CD14-positive monocyte (primary cell): ENCODE data around the gene RPUSD4. TPM values are rescaled to one million over a fixed set of nuclear protein-coding genes. Genes with fewer than 3 reads are reported as not detected.
A peak's percentile ranks its signal among the peaks of the same experiment; 100 is the strongest.

Experiments
- DNase-seq, 3 donors: peaks; one replicate each; pipeline ENCODE4 v3.0.0-alpha.2; 2011 to 2022
- H2AFZ ChIP-seq: 2 replicates; pipeline ENCODE4 v1.6.0; 2012; ENCODE audit warnings: mild to moderate bottlenecking, low read depth, low read length, inconsistent platforms; ENCODE audit not compliant: insufficient read depth, poor library complexity, severe bottlenecking
- H3K27ac ChIP-seq, 2 donors: 1 replicate in 1 of 2; 2 replicates in 1 of 2; pipeline ENCODE4 v1.5.1; 2012 to 2013; ENCODE audit warnings: low read length in 2 of 2, control low read depth in 1 of 2, inconsistent platforms in 1 of 2, low read depth in 1 of 2, mild to moderate bottlenecking in 1 of 2
- H3K27me3 ChIP-seq, 2 donors: one replicate each; pipeline versions ENCODE4 v1.6.0 to v1.6.1; 2011 to 2013; ENCODE audit warnings: low read length in 2 of 2; ENCODE audit not compliant: control insufficient read depth in 2 of 2, insufficient read depth in 2 of 2
- H3K36me3 ChIP-seq, 2 donors: replicated peaks in 1 of 2; 1 replicate in 1 of 2; 2 replicates in 1 of 2; pipeline versions ENCODE4 v1.5.1 to v1.6.1; 2012 to 2013; ENCODE audit warnings: low read length in 2 of 2, control low read depth in 1 of 2, inconsistent platforms in 1 of 2, mild to moderate bottlenecking in 1 of 2; ENCODE audit not compliant: insufficient read depth in 2 of 2, control insufficient read depth in 1 of 2
- H3K4me1 ChIP-seq, 2 donors: 1 replicate in 1 of 2; 2 replicates in 1 of 2; pipeline versions ENCODE4 v1.5.1 to v1.6.1; 2012 to 2013; ENCODE audit warnings: low read length in 2 of 2, control low read depth in 1 of 2, inconsistent platforms in 1 of 2, mild to moderate bottlenecking in 1 of 2, moderate library complexity in 1 of 2; ENCODE audit not compliant: insufficient read depth in 2 of 2, control insufficient read depth in 1 of 2
- H3K4me2 ChIP-seq: replicated peaks from 2 replicates; pipeline ENCODE3; 2012; ENCODE audit warnings: low read length, moderate library complexity, mild to moderate bottlenecking; ENCODE audit not compliant: poor library complexity, severe bottlenecking; ENCODE audit errors: extremely low read depth
- H3K4me3 ChIP-seq, 3 experiments: fragments of 200-600 bp in 1 of 3; sonication (generic) in 1 of 3; replicated peaks in 1 of 3; 1 replicate in 2 of 3; 2 replicates in 1 of 3; pipeline ENCODE4 v1.5.1; 2011 to 2013; ENCODE audit warnings: low read length in 3 of 3, mild to moderate bottlenecking in 3 of 3, control low read depth in 2 of 3, low read depth in 2 of 3, inconsistent platforms in 1 of 3, moderate library complexity in 1 of 3
- H3K79me2 ChIP-seq: 2 replicates; pipeline ENCODE4 v1.6.0; 2012; ENCODE audit warnings: mild to moderate bottlenecking, control low read depth, inconsistent platforms, low read length, moderate library complexity; ENCODE audit not compliant: insufficient read depth
- H3K9ac ChIP-seq: 2 replicates; pipeline ENCODE4 v1.6.0; 2017; ENCODE audit warnings: low read length, mild to moderate bottlenecking; ENCODE audit not compliant: insufficient read depth, poor library complexity, severe bottlenecking
- H3K9me3 ChIP-seq, 2 donors: replicated peaks in 1 of 2; 1 replicate in 1 of 2; 2 replicates in 1 of 2; pipeline versions ENCODE4 v1.5.1 to v1.6.1; 2012 to 2013; ENCODE audit warnings: low read length in 2 of 2, control low read depth in 1 of 2; ENCODE audit not compliant: control insufficient read depth in 1 of 2, insufficient read depth in 1 of 2
- H4K20me1 ChIP-seq: 2 replicates; pipeline ENCODE4 v1.6.0; 2012; ENCODE audit warnings: mild to moderate bottlenecking, low read length, control low read depth, moderate library complexity; ENCODE audit not compliant: insufficient read depth
- H3K27ac Mint-ChIP-seq, 7 donors: one replicate each; pipeline ENCODE4 v1.8.0; 2020; ENCODE audit warnings: mild to moderate bottlenecking in 7 of 7, mixed read lengths in 7 of 7, moderate library complexity in 6 of 7, inconsistent platforms in 2 of 7
- H3K27me3 Mint-ChIP-seq, 3 donors: one replicate each; pipeline ENCODE4 v1.8.0; 2021 to 2022; ENCODE audit warnings: low read depth in 3 of 3, mild to moderate bottlenecking in 3 of 3, mixed read lengths in 3 of 3, moderate library complexity in 3 of 3, inconsistent platforms in 1 of 3
- H3K36me3 Mint-ChIP-seq, 2 donors: one replicate each; pipeline ENCODE4 v1.8.0; 2020; ENCODE audit warnings: mixed read lengths in 2 of 2, inconsistent platforms in 1 of 2, mild to moderate bottlenecking in 1 of 2
- H3K4me1 Mint-ChIP-seq: one replicate; pipeline ENCODE4 v1.8.0; 2020; ENCODE audit warnings: mild to moderate bottlenecking, mixed read lengths
- H3K4me3 Mint-ChIP-seq, 2 donors: one replicate each; pipeline ENCODE4 v1.8.0; 2020; ENCODE audit warnings: mild to moderate bottlenecking in 2 of 2, mixed read lengths in 2 of 2, moderate library complexity in 1 of 2
- H3K9me3 Mint-ChIP-seq, 7 donors: one replicate each; pipeline ENCODE4 v1.8.0; 2020 to 2022; ENCODE audit warnings: mixed read lengths in 7 of 7, mild to moderate bottlenecking in 6 of 7, moderate library complexity in 6 of 7, inconsistent platforms in 2 of 7
- CTCF ChIP-seq: fragments of 200-600 bp; IDR thresholded peaks from one replicate; pipeline ENCODE4 v1.8.0; 2022; ENCODE audit warnings: antibody characterized with exemption, mild to moderate bottlenecking
- WGBS: methylation state at CpG from one replicate; pipeline ENCODE4 v1.1.5; 2013; ENCODE audit warnings: missing lambda C conversion rate; ENCODE audit not compliant: insufficient coverage; 5-methylcytosine and 5-hydroxymethylcytosine counted together
- intact Hi-C, 2 donors: fragments of 100-400 bp; cut with micrococcal nuclease; formaldehyde crosslinking; loops; one replicate each; pipeline versions ENCODE4 v1.15.0 to v1.15.1; 2023
- polyA plus RNA-seq, 3 donors: library from polyadenylated mRNA; depleted of rRNA in 1 of 3; unstranded in 2 of 3; stranded (reverse) in 1 of 3; fragments of 300-500 nt in 2 of 3; fragments of >200 nt in 1 of 3; fragmentation: Illumina TruSeq in 2 of 3; gene quantifications; 1 replicate in 2 of 3; 2 replicates in 1 of 3; pipeline ENCODE4 v1.2.3, GENCODE V29; 2012 to 2021

The RPUSD4 gene
- polyA plus RNA-seq, 3 donors = 9.0 to 15.5 (median 10.3) TPM

- peaks cover 54 to 60% of the 10 kb centered on the region in 2 donors for H3K4me1 ChIP-seq
Observed at GRCh38 chr11:126216526-126217305, 5.3 kb upstream of the RPUSD4 start.

More at GRCh38 chr11:126216526-126217305, 5.3 kb upstream of the RPUSD4 start:
- Histone ChIP-seq H2AFZ (no peak overlapping the region), H3K4me3 (peak overlapping the region in 1 of 3 experiments; percentile 18), H3K36me3 (no peaks in the 10 kb centered on the region), H4K20me1 (peaks cover 55% of the 10 kb centered on the region), H3K27ac (peak overlapping the region in 1 of 2 donors; percentile 17), H3K9ac (no peak overlapping the region), H3K79me2 (peaks cover 87% of the 10 kb centered on the region), H3K4me2 (no peak overlapping the region), H3K9me3 (no peaks in the 10 kb centered on the region), H3K27me3 (no peaks in the 10 kb centered on the region)
- peaks cover 0 to 5% (median 0%) of the 10 kb centered on the region in 3 donors for H3K27me3 Mint-ChIP-seq
- no peak for TF ChIP-seq CTCF
- DNase-seq = no peak
- peaks cover 0 to 1% (median 0%) of the 10 kb centered on the region in 7 donors for H3K9me3 Mint-ChIP-seq
- intact Hi-C loops = loop anchor here in 1 of 2 donors (10.0 kb wide), 1 partner anchor 622 kb away; the partner anchor contains the start of gene STT3A
- peaks cover 76% of the 10 kb centered on the region for H3K4me1 Mint-ChIP-seq
- peak overlapping the region in 1 of 7 donors; percentile 55 for H3K27ac Mint-ChIP-seq
- 90% methylated on average over 2 of the region's 6 CpGs for WGBS
- peaks cover 6 to 9% of the 10 kb centered on the region in 2 donors for H3K36me3 Mint-ChIP-seq
- H3K4me3 Mint-ChIP-seq = peak overlapping the region in 1 of 2 donors; percentile 72
